GM13976 (cell line): ENCODE measurements around the gene SLC25A22.

ENCODE experiments used
- DNase-seq: peaks from one replicate; pipeline ENCODE4 v3.0.0; 2012; ENCODE audit warnings: low spot score
- CTCF ChIP-seq: IDR thresholded peaks from 2 replicates; pipeline ENCODE4 v1.5.1; 2012; ENCODE audit warnings: borderline replicate concordance, mild to moderate bottlenecking; ENCODE audit not compliant: insufficient read depth; ENCODE audit errors: extremely low read depth, missing control alignments, control extremely low read depth
- in situ Hi-C: fragments of 300-500 bp; cut with MboI; formaldehyde crosslinking; loops from one replicate; pipeline ENCODE4 v1.12.0; 2022; ENCODE audit warnings: low sequenced_read_pairs, mixed read lengths, inconsistent platforms; ENCODE audit not compliant: unreplicated experiment

The SLC25A22 gene

GRCh38 chr11:770642-771616 lies 27.2 kb downstream of the SLC25A22 start:
- TF ChIP-seq CTCF: no peak

GRCh38 chr11:769887-770641 lies 28.0 kb downstream of the SLC25A22 start:
- TF ChIP-seq CTCF: no peak
- in situ Hi-C loops: no loop called here
- no peak for DNase-seq

More at GRCh38 chr11:770642-771616, 27.2 kb downstream of the SLC25A22 start:
- no peak for DNase-seq
- in situ Hi-C loops: no loop called here

DNA sequence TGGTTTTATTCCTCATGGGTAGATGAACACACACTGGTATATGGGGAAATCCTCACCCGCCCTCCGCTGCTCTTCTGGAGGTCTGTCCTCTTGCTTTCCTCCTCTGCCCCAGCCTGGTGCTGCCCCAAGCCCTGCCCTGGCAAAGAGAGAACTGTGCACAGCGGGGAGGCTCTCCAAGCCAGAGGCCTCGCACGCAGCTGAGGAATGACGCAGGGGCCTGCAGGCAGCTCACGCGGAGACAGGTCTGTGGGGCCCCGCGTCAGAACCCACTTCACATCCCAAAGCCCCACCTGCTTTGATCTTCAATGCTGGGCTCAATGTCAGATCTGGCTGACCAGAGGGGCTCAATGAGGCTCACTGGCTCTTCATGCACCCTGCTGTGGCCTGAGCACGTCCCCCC lies 30.8 kb downstream of the SLC25A22 start:
- no peak for DNase-seq
- in situ Hi-C loops: no loop called here
- TF ChIP-seq CTCF: no peak

- TF ChIP-seq CTCF: no peak
- in situ Hi-C loops: no loop called here
- DNase-seq: no peak
Measured at GRCh38 chr11:766936-767210, 31.2 kb downstream of the SLC25A22 start.

- DNase-seq: no peak
- in situ Hi-C loops: no loop called here
- TF ChIP-seq CTCF: no peak
Measured at GRCh38 chr11:766106-766935, 31.8 kb downstream of the SLC25A22 start.

DNA sequence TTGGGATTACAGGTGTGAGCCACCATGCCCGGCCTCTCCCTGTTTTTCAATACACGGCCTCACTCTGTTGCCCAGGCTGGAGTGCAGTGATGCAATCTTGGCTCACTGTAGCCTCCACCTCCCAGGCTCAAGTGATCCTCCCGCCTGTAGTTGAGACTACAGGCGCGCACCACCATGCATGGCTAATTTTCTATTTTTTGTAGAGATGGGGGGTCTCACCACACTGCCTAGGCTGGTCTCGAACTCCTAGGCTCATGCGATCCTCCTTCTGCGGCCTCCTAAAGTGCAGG lies 32.3 kb downstream of the SLC25A22 start:
- in situ Hi-C loops: no loop called here
- DNase-seq: no peak
- TF ChIP-seq CTCF: no peak
